GM21390 (cell line): Measurements from ENCODE around the gene TTC39B.

Experiments
- ATAC-seq: cut with Tn5 transposase; IDR thresholded peaks from one replicate; pipeline ENCODE4 v1.9.1; 2021; ENCODE audit not compliant: unreplicated experiment

TTC39B gene

DNA sequence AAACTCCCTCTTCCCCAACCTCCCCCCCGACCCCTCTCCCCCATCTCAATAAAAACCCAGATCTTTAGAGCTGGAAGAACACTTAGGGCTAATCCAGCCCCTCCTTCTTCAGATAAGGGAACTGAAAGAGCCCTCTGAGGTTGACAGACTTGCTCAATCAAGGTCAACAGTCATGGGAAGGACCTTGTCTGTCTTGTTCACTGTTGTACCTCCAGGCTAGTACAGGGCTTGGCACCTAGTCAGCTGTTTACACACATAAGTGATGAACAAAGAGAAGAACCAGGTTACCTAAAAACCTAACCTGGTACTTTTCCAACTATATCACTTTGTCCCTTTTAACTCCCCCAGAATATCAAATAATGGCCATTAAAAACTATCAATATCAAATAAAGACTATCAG is 2.4 kb downstream of the TTC39B start:
- ATAC-seq = peak; percentile 20

- ATAC-seq = no peak
Observed at GRCh38 chr9:15300218-15300617, 6.8 kb downstream of the TTC39B start.

DNA sequence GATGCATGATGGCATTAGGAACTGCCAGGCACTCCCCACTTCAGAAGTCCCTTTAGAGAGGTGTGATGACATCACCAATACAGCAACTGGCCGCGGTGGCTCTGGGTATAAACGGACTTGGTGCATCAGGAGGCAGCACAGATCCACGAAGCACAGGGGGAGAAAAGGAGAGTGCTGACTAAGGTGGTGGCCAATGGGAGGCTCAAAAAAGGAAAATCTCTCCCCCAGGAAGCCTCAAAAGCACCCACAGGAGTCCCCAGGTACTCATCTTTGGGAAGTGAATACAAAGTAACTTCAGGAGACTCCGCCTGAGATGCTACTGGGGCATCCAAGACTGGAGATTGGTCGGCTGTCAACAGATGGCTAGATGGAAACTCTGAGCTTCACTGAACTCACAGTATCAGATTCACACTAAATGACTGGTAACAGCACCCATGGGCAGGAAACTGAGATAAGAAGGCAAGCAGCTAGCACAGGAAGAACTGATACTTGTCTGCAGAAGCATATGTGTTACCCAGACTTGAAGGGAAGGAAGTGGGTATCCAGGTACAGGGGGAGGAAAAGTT is 7.6 kb downstream of the TTC39B start:
- peak; percentile 88 for ATAC-seq

DNA sequence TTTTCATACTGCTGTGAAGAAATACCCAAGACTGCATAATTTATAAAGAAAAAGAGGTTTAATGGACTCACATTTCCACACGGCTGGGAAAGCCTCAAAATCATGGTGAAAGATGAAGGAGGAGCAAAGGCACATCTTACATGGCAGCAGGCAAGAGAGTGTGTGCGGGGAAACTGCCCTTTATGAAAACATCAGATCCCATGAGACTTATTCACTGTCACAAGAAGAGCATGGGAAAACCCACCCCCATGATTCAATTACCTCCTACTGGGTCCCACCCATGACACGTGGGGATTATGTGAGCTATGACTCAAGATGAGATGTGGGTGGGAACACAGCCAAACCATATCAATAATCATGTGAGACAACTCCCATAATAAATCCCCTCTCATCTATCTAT is 8.7 kb downstream of the TTC39B start:
- no peak for ATAC-seq

GRCh38 chr9:15295761-15296405 is 11.1 kb downstream of the TTC39B start:
- ATAC-seq = peak; percentile 29

DNA sequence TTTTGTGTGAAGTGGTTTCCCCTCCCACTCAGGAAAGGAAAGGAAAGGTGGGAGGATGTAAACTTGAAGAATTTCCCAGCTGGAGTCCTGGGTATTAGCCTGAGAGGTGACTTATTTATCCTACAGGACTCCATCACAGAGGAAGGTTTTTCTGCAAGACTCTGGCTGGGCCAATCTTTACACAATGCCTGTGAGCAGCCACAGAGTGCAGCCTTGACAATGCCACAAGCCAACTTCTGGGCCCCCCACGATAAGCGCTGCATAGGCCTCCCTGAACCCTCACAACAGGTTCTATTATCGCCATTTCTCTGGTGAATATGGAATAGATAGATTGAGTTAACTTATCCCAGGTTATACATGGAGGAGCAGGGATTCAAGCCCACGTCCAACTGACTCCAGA is 12.4 kb downstream of the TTC39B start:
- no peak for ATAC-seq

DNA sequence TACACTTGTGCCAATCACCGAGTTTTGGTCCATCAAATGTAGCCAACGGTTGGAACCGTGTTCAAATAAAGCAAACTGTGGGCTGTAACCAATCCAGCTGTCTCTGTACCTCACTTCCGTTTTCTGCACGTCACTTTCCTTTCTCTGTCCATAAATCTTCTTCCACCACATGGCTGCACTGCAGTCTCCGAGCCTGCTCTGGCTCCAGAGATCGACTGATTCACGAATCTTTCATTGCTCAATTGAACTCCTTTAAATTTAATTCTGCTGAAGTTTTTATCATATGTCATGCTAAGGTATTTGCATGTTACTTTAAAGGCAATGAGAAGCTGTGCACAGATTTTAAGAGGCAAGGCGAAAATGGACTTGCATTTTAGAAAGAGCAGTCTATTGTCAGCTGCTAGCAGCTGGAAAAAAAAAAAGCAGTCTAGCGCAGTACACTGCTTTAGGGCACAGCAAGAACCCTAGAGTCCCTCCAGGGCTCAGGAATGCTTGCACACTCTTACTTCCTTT is 13.2 kb downstream of the TTC39B start:
- no peak for ATAC-seq

GRCh38 chr9:15293084-15293483 is 13.9 kb downstream of the TTC39B start:
- ATAC-seq = no peak

GRCh38 chr9:15289603-15290002 is 17.4 kb downstream of the TTC39B start:
- no peak for ATAC-seq

- no peak for ATAC-seq
Observed at GRCh38 chr9:15287309-15287708, 19.7 kb downstream of the TTC39B start.

DNA sequence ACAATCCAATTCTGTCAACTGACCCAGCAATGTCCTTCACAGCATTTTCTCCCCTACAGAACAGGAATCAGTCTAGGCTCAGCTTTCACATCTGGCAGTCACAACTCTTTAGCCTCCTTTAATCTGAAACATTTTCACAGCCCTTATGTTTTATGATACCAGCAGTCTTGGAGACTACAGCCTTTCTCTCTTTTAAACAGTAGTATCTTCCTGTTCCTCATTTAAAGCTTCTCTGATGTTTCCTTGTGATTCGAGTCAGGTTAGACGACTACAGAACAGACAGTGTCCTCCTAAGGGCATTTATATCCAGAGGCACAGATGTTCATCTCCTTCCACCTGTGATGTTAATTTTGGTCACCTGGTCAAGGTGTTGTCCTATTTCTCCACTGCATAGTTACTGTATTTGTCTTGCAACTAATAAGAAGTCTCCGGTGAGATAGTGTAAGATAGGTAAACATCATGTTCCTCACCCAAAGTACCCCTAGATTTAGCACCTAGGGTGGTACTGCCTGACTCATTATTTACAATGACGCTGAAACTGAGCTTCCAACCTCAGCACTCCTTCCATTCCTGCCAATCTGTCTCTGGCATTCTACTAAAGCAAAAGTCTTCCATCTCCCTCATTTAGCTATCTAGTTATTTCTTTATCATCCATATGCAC is 20.7 kb downstream of the TTC39B start:
- no peak for ATAC-seq

- no peak for ATAC-seq
Observed at GRCh38 chr9:15282567-15283285, 24.3 kb downstream of the TTC39B start.

DNA sequence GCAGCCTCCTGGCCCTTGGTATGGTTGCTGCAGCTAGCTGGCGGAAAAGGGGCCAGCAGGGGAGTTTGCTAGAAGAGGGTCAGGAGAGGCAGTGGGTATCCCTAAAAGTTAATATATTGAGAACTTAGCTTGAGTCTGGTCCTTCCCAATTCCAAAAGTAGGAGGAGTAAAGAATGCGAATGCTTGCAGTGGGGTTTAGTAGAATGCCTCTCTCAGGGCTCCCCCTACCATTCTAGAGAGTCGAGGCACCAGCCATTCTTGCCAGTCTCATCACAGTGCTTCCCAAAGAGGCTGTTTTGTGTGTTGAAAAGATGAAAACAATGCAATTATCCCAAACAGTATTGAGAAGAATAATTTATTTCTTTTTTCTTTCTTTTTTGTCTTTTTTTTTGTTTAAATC is 26.4 kb downstream of the TTC39B start:
- no peak for ATAC-seq

DNA sequence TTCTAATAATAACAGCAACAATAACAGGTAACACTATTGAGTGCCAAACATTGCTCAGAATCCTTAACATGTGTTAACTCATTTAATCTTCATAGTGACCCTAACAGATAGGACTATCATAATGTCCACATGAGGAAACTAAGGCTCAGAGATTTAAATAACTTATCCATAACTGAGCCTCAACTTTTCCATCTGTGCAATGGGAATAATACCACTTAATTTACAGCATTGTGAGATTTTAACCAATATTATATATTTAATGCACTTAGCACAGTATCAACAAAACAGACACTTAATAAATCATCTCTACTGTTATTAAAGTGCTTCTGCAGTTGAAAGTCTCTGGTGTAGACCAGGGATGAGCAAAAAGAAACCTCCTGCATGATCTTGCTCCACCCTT is 28.2 kb downstream of the TTC39B start:
- ATAC-seq = no peak

- no peak for ATAC-seq
Observed at GRCh38 chr9:15278091-15278687, 28.8 kb downstream of the TTC39B start.

DNA sequence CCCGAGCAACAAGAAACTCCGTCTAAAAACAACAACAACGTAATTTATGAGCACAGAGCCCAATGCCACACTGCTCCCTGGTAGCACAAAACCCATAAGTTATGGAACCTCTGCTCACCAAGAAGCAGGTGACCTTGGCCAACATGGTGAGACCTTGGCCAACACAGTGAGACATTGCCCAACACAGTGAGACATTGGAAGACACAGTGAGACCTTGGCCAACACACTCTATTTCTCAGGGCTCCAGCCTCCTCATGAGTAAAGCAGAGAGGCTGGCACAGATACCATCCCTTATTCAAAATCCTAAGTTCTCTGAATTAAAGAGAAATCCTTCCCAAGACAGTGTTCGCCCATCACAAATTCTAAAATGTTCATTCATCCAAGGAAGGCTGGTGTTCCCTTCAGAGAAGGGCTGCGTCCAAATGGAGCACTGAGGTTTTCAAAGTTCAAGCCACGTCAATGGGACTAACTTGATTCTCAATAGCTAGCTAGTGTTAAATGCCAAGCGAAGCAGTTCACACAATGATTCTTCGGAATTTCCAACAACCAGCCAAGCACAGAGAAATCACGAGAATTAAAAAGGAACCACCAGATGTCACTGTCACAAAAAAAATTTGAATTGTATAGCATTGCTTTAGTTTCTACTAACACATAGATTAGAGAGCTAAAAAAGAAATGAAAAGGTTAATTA is 29.5 kb downstream of the TTC39B start:
- ATAC-seq = no peak

- no peak for ATAC-seq
Observed at GRCh38 chr9:15276328-15276938, 30.6 kb downstream of the TTC39B start.

- no peak for ATAC-seq
Observed at GRCh38 chr9:15274425-15274824, 32.6 kb downstream of the TTC39B start.

DNA sequence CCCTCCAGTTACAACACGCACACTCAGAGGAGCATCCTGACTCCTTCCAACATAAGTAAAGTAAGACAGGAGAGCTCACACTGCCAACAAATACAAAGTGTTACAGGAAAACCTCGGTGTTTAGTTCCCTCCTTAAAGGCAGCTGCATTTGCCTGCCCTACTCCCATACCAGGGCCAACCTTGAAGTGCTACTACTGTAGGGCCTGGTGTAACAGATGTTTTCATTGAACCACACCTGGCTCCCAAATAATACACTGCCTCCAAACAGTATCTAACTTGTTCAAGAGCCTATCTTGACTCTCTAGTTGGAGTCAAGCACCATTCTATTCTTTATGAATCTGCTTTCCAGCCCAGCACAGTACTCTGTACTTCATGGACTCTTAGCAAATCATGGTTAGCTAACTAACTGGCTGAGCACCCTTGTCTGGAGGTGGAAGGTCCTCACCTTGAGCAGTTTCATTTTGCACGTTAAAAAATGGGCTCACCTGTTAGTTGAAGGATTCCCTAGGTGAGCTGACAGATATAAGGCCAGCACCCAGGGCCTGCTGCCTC is 34.6 kb downstream of the TTC39B start:
- ATAC-seq = no peak

DNA sequence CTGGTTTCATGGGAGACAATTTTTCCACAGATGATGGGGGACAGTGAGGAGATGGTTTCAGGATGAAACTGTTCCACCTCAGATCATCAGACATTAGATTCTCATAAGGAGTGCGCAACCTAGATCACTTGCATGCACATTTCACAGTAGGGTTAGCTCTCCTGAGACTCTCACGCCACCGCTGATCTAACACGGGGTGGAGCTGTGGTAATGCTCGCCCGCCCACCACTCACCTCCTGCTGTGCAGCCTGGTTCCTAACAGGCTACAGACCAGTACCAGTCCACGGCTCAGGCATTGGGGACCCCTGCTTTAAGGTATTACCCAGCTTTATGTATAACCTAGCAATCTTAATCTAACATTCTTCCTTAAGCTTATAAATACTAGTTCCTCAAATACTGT is 35.6 kb downstream of the TTC39B start:
- no peak for ATAC-seq
